Right cardiac atrium (tissue), 5 donors: ENCODE results near the gene NUMB. TPM values are rescaled to one million over a fixed set of nuclear protein-coding genes. Genes with fewer than 3 reads are reported as not detected.
A peak's percentile ranks its signal among the peaks of the same experiment; 100 is the strongest.

Experiments used
- ATAC-seq, 2 donors: fragments of 200-7000 bp; cut with Tn5 transposase; one replicate each; pipeline versions ENCODE4 v1.8.0 to v1.9.1; 2020; ENCODE audit warnings: moderate library complexity in 2 of 2, mild to moderate bottlenecking in 1 of 2
- DNase-seq, 3 donors: peaks; one replicate each; pipeline ENCODE4 v3.0.0-alpha.2; 2020
- H3K27ac ChIP-seq: one replicate; pipeline ENCODE4 v1.5.1; 2013; ENCODE audit warnings: mild to moderate bottlenecking, low read length, control low read depth, moderate library complexity
- H3K27me3 ChIP-seq: one replicate; pipeline ENCODE4 v1.6.1; 2013; ENCODE audit not compliant: control insufficient read depth, insufficient read depth
- H3K4me1 ChIP-seq: one replicate; pipeline ENCODE4 v1.6.1; 2013; ENCODE audit warnings: low read length; ENCODE audit not compliant: control insufficient read depth, insufficient read depth
- H3K4me3 ChIP-seq: one replicate; pipeline ENCODE4 v1.5.1; 2013; ENCODE audit warnings: low read length, control low read depth
- H3K9me3 ChIP-seq: one replicate; pipeline ENCODE4 v1.6.1; 2013; ENCODE audit warnings: low read length; ENCODE audit not compliant: control insufficient read depth
- WGBS: extraction: QIAGEN DNeasy Blood & Tissue Kit; methylation state at CpG from one replicate; pipeline ENCODE4 v1.1.7; 2013; 5-methylcytosine and 5-hydroxymethylcytosine counted together
- intact Hi-C, 4 donors: fragments of 100-400 bp; cut with DNase I; formaldehyde crosslinking; loops; one replicate each; pipeline versions ENCODE4 v1.11.0 to v1.14.0; 2022 to 2023
- polyA plus RNA-seq: library from polyadenylated mRNA; stranded (reverse); fragments of 200-250 nt; gene quantifications from one replicate; pipeline ENCODE4 v1.2.3, GENCODE V29; 2013
- total RNA-seq, 4 donors: library from RNA; stranded (reverse); fragmentation: NEBNext Ultra II Directional; extraction: Animal tissue kit (Norgen Biotek cat#: 25700); gene quantifications; one replicate each; pipeline ENCODE4 v1.2.1, GENCODE V29; 2021
- donor health status: healthy with polysubstance abuse.
- donor health status: DM: no; HTN: yes; CAD: no.
- donor health status: DM: no; HTN: no; CAD: no.
- donor health status: DM: no; HTN: yes; CAD: no; lungs with severe emphysema.
- donor health status: DM: yes; HTN: yes; CAD: no.

Gene NUMB
- total and polyA plus RNA-seq, 5 donors = 21.1 to 50.0 (median 41.6) TPM

DNA sequence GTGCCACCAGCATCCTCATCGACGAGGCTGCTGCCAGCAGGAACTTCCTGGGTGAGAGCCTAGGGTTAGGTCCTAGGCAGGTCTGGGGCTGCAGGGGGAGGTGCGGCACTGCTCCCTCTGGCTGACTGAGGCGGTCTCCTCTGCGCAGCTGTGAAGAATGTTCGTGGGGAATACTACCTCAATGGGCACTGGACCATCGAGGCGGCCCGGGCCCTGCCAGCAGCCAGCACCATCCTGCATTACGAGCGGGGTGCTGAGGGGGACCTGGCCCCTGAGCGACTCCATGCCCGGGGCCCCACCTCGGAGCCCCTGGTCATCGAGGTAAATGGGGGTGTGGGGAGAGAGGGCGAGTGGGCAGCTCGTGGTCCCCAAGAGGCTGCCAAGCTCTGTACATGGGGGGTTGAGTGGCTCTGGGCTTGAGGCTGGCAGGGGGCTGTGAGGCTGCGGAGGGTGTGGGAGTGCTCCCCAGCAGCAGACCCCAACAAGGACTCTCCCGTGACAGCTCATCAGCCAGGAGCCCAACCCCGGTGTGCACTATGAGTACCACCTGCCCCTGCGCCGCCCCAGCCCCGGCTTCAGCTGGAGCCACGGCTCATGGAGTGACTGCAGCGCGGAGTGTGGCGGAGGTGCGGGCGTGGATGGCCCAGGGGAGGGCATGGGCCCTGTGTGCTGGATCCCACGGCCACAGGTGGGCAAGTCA lies 206.7 kb downstream of the NUMB start:
- H3K27me3 ChIP-seq = no peaks in the 10 kb centered on the region
- no peaks in the 10 kb centered on the region for H3K9me3 ChIP-seq
- DNase-seq (no peak), ATAC-seq (no peak)
- H3K4me1 ChIP-seq = no peaks in the 10 kb centered on the region
- 95% methylated on average over 30 of the region's 30 CpGs for WGBS
- H3K4me3 ChIP-seq = no peak overlapping the region
- H3K27ac ChIP-seq = no peak overlapping the region
- intact Hi-C loops = no loop called here

DNA sequence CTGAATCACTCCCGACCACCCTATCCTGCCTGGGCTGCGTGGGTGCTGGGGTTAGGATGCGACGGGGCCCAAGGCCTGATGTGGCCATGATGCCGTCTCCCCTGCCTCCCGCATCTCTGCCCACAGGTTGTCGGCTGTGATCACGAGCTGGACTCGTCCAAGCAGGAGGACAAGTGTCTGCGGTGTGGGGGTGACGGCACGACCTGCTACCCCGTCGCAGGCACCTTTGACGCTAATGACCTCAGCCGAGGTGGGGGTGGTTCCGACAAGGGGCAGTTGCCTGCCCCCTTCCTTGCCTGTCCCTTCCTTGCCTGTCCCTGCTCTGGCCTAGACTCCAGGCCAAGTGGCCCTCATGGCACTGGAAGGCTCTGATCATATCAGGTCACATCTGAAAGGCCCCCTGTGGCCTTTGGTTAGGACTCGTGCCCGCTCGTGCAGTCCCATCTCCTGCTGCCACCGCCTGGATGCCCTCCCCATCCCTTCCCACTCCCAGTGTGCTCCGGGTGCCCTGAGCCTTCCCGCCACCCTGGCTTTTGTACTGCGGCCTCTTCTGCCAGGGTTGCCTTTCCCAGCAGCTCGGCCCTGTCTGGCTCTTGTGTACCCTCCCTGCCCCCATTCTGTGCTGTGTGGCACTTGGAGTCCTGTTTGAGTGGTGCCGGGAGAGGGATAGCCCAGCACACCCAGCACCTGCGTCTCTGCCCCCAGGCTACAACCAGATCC lies 207.4 kb downstream of the NUMB start:
- H3K4me3 ChIP-seq = no peak overlapping the region
- no peaks in the 10 kb centered on the region for H3K27me3 ChIP-seq
- DNase-seq (peak in 1 of 3 donors; percentile 54), ATAC-seq (no peak)
- H3K4me1 ChIP-seq = no peaks in the 10 kb centered on the region
- 93% methylated on average over 27 of the region's 27 CpGs for WGBS
- H3K9me3 ChIP-seq = no peaks in the 10 kb centered on the region
- no peak overlapping the region for H3K27ac ChIP-seq
- intact Hi-C loops = no loop called here

- Histone ChIP-seq H3K9me3 (no peaks in the 10 kb centered on the region), H3K27me3 (no peaks in the 10 kb centered on the region), H3K4me3 (no peak overlapping the region), H3K27ac (no peak overlapping the region), H3K4me1 (peaks cover 2% of the 10 kb centered on the region)
- intact Hi-C loops = no loop called here
- 89% methylated on average over 11 of the region's 11 CpGs for WGBS
- DNase-seq = no peak
- no peak for ATAC-seq
Measured at GRCh38 chr14:73250317-73250713, 208.0 kb downstream of the NUMB start.

- Histone ChIP-seq H3K9me3 (no peaks in the 10 kb centered on the region), H3K27me3 (no peaks in the 10 kb centered on the region), H3K4me3 (no peak overlapping the region), H3K27ac (no peak overlapping the region), H3K4me1 (peaks cover 2% of the 10 kb centered on the region)
- intact Hi-C loops = no loop called here
- 90% methylated on average over 13 of the region's 13 CpGs for WGBS
- DNase-seq (no peak), ATAC-seq (no peak)
Measured at GRCh38 chr14:73249564-73250316, 208.6 kb downstream of the NUMB start.

- Histone ChIP-seq H3K27me3 (no peaks in the 10 kb centered on the region), H3K9me3 (no peaks in the 10 kb centered on the region), H3K4me1 (peaks cover 2% of the 10 kb centered on the region), H3K27ac (no peak overlapping the region), H3K4me3 (no peak overlapping the region)
- DNase-seq (no peak), ATAC-seq (no peak)
- intact Hi-C loops = no loop called here
- 98% methylated on average over 1 of the region's 1 CpG for WGBS
Measured at GRCh38 chr14:73249108-73249507, 209.2 kb downstream of the NUMB start.

GRCh38 chr14:73248108-73248868 lies 210.1 kb downstream of the NUMB start:
- no peak overlapping the region for H3K27ac ChIP-seq
- no peaks in the 10 kb centered on the region for H3K9me3 ChIP-seq
- 68% methylated on average over 9 of the region's 9 CpGs for WGBS
- no peak for ATAC-seq
- DNase-seq = no peak
- intact Hi-C loops = no loop called here
- H3K4me1 ChIP-seq = peaks cover 2% of the 10 kb centered on the region
- H3K4me3 ChIP-seq = no peak overlapping the region
- H3K27me3 ChIP-seq = no peaks in the 10 kb centered on the region

DNA sequence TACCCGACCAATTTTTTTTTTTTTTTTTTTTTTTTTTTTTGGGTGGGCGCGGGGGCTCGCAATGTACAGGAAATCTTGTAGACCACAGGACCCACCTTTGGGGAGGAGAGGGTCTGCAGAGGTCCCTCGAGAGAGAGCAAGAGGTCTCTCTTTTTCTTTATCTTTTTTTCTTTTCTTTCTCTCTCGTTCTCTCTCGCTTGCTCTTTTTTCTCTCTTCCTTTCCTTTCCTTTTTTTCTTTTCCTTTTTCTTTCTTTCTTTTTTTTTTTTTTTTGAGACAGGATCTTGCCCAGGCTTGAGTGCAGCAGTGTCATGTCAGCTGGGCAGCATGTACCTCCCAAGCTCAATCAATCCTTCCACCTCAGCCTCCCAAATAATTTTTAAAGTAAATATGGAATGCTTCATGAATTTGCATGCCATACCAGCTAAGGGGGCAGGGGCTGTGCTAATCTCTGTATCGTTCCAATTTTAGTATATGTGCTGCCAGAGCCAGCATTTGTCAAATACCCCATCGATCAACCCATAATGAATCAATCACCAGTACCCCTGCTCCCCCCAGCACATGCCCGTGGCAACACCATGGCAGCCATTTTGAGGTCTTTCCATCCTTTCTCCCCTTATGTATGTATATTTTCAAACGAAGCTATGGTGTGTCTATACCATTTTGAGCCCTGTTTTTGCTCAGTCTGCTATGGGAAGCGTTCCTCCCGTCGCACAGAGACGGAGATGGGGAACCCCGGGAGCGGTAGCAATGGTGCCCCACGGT lies 211.8 kb downstream of the NUMB start:
- Histone ChIP-seq H3K27ac (no peak overlapping the region), H3K9me3 (no peaks in the 10 kb centered on the region), H3K4me1 (peaks cover 2% of the 10 kb centered on the region), H3K4me3 (peak overlapping the region; percentile 67), H3K27me3 (no peaks in the 10 kb centered on the region)
- intact Hi-C loops = no loop called here
- ATAC-seq (no peak), DNase-seq (no peak)
- 76% methylated on average over 18 of the region's 18 CpGs for WGBS

DNA sequence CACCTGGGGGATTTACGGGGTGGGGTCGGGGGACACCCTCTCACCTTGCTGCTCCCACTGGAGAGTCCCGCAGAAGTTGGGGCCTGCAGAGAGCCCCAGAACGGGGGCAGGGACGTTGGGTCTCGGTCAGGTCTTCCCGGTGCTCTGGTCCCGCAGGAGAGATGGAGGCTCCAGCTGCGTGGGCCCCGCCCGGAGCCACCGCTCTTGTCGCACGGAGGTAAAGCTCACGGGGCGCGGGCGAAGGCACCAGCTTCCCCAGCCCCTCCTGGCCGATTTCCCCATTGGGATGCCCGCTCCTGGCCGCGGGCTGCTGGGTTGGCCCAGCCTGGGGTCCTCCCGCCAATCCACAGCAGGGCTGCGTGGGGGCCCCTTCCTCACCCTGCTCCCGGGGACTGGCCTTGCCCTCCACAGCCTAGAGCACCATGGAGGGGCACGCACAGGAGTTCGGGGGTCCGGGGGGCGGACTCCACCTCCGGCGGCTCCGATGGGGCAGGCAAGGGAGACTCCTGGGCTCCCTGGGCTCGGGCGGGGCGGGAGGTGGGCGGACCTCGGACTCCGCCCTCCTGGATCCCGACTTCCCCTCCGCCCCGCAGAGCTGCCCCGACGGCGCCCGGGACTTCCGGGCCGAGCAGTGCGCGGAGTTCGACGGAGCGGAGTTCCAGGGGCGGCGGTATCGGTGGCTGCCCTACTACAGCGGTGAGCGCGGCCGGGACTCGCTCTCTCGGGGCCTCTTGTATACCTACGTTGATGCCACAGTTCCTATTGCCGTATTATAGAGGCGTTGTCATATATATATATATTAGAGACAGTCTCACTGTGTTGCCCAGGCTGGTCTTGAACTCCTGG lies 212.6 kb downstream of the NUMB start:
- 15% methylated on average over 64 of the region's 64 CpGs for WGBS
- no peaks in the 10 kb centered on the region for H3K27me3 ChIP-seq
- peak overlapping the region; percentile 67 for H3K4me3 ChIP-seq
- H3K9me3 ChIP-seq = no peaks in the 10 kb centered on the region
- ATAC-seq = peak; percentile 87 to 92
- peaks cover 2% of the 10 kb centered on the region for H3K4me1 ChIP-seq
- H3K27ac ChIP-seq = no peak overlapping the region
- intact Hi-C loops = no loop called here
- DNase-seq = peak; percentile 76 to 88 (median 87)

DNA sequence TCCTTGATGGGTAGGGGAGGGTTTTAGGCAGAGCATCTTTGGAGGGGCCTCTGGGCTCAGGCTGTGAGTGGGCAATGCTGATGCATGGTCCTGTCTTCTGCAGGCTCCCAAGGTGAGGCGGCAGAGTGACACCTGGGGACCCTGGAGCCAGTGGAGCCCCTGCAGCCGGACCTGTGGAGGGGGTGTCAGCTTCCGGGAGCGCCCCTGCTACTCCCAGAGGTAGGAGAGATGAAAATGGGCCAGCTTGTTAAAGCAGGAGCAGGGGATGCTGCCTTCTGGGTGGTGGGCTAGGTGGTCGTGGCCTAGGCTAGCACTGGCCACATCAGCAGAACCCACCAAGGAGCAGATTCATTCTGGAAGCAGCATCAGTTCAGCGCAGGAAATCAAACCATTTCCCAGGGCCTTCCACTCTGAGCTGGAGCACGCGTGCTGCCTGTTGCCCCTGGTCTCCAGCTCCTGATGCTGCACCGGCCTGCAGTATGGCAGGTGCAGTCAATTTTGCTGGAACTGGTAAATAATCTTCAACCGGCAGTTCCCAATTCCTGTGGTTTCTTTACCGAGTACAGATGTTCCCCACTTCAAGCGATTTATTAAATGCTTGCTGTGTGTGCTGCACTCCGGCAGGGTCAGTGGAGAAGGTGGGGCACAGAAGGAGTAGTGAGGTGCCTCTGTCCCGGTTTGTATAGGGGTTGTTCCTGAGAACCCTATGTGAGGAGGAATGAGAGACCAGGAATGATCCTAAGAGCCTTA lies 213.6 kb downstream of the NUMB start:
- intact Hi-C loops = no loop called here
- WGBS = 91% methylated on average over 14 of the region's 14 CpGs
- H3K4me1 ChIP-seq = peaks cover 3% of the 10 kb centered on the region
- no peak overlapping the region for H3K4me3 ChIP-seq
- DNase-seq (peak in 1 of 3 donors; percentile 28), ATAC-seq (no peak)
- no peaks in the 10 kb centered on the region for H3K9me3 ChIP-seq
- no peak overlapping the region for H3K27ac ChIP-seq
- no peaks in the 10 kb centered on the region for H3K27me3 ChIP-seq
